Measurements from ENCODE around the gene ADGRG6.
A peak's percentile ranks its signal among the peaks of the same experiment; 100 is the strongest.

ADGRG6 gene

DNA sequence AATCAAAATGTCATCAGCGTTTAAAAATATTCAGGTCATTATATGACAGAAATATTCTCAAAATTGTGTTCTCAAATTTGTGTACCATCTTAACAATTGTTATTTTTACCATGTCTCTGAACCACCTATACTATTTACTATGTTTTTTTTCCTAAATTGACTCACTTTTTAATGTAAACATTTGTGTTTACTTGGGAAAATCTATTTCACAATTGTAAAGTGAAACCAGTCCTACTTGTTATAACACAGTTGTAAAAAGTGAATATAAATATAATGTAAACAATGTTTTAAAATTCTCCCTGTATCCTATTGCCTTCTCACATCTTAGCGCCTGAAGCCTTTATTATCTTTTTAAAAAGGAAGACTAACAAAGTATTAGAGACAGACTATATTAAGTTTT is 83.5 kb downstream of the ADGRG6 start:
- Histone ChIP-seq H3K4me1 (ENCODE audit: insufficient read depth, low read length, severe bottlenecking) (no peaks in the 10 kb centered on the region), H3K9me3 (ENCODE audit: low read length) (no peaks in the 10 kb centered on the region), H3F3A (ENCODE audit: insufficient read depth, low read length) (no peaks in the 10 kb centered on the region), H3K27ac (ENCODE audit: low read depth, low read length, poor library complexity, severe bottlenecking) (no peak overlapping the region), H3K27me3 (ENCODE audit: insufficient read depth, low read length) (no peaks in the 10 kb centered on the region), H3K9me2 (ENCODE audit: low read depth, low read length) (no peaks in the 10 kb centered on the region), H4K20me1 (ENCODE audit: insufficient read depth, low read length) (no peaks in the 10 kb centered on the region), H3K4me3 (ENCODE audit: low read depth, low read length, poor library complexity, severe bottlenecking) (no peak overlapping the region), H2AFZ (ENCODE audit: low read length) (no peak overlapping the region), H3K9ac (ENCODE audit: low read length) (no peak overlapping the region), H3K79me2 (ENCODE audit: insufficient read depth, low read length) (no peaks in the 10 kb centered on the region), H3K4me2 (ENCODE audit: low read length) (no peak overlapping the region), H3K36me3 (ENCODE audit: insufficient read depth, low read length) (no peaks in the 10 kb centered on the region)
- TF ChIP-seq, protein P1, sequence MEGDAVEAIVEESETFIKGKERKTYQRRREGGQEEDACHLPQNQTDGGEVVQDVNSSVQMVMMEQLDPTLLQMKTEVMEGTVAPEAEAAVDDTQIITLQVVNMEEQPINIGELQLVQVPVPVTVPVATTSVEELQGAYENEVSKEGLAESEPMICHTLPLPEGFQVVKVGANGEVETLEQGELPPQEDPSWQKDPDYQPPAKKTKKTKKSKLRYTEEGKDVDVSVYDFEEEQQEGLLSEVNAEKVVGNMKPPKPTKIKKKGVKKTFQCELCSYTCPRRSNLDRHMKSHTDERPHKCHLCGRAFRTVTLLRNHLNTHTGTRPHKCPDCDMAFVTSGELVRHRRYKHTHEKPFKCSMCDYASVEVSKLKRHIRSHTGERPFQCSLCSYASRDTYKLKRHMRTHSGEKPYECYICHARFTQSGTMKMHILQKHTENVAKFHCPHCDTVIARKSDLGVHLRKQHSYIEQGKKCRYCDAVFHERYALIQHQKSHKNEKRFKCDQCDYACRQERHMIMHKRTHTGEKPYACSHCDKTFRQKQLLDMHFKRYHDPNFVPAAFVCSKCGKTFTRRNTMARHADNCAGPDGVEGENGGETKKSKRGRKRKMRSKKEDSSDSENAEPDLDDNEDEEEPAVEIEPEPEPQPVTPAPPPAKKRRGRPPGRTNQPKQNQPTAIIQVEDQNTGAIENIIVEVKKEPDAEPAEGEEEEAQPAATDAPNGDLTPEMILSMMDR (IDR thresholded peaks at IDR 0.05; ENCODE audit: low read length): no peak
- no peak for TF ChIP-seq EZH2 (IDR thresholded peaks at IDR 0.05; ENCODE audit: borderline replicate concordance, low read length)

DNA sequence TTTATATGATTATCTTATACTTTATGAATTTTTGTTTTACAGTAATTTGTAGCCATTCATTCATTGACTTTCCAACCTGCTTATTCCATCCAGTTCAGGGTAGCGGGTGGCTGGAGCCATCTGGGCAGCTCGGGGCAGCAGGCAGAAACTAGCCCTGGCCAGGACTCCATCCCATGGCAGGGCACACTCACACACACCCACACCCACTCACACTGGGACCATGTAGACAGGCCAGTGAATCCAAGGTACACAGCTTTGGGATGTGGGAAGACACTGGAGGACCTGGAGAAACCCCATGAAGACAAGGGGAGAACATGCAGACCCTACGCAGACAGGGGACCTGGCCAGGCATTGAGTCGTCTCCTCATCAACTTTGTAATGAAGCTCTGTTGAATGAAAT is 84.8 kb downstream of the ADGRG6 start:
- no peak overlapping the region for H3K27ac ChIP-seq (ENCODE audit: low read depth, low read length, poor library complexity, severe bottlenecking)
- TF ChIP-seq, protein P1 (IDR thresholded peaks at IDR 0.05; ENCODE audit: low read length): no peak
- TF ChIP-seq EZH2 (IDR thresholded peaks at IDR 0.05; ENCODE audit: borderline replicate concordance, low read length): no peak
- H3K36me3 ChIP-seq (ENCODE audit: insufficient read depth, low read length): no peaks in the 10 kb centered on the region

DNA sequence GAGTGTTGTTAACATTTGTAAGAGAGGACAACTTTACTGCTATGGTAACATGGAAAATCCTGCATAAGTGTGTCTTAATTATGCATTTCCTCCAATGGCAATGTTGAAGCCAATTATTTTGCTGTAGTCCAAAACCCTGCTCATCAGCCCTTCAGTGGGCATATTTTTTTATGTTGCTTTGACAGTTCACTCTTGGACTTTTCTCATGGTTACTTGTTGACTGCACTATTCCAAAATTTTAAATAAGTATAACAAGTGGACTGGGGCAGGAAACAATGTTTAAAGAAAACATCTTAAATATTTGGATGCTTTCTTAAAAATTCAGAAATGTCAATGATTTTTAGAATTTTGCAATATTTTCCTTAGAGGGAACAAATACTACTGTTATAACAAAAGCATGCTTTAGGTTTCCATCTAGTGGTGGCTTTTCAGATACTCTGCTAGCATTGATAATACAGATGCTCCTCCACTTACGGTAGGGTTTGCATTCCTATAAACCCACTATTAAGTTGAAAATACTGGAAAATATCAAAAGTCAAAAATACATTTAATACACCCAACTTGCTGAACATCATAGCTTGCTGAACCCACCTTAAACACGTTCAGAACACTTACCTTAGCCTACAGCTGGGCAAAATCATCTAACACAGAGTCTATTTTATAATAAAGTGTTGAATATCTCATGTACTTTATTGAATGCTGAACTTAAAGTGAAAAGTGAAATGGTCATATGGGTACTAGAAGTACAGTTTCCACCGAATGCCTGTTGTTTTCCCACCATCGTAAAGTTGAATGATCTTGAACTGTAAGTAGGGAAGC is 86.4 kb downstream of the ADGRG6 start:
- H3K4me3 ChIP-seq (ENCODE audit: low read depth, low read length, poor library complexity, severe bottlenecking): no peak overlapping the region
- no peaks in the 10 kb centered on the region for H3K4me1 ChIP-seq (ENCODE audit: insufficient read depth, low read length, severe bottlenecking)
- H3K4me2 ChIP-seq (ENCODE audit: low read length): no peak overlapping the region
- no peaks in the 10 kb centered on the region for H3K27me3 ChIP-seq (ENCODE audit: insufficient read depth, low read length)
- no peaks in the 10 kb centered on the region for H3F3A ChIP-seq (ENCODE audit: insufficient read depth, low read length)
- TF ChIP-seq EZH2 (IDR thresholded peaks at IDR 0.05; ENCODE audit: borderline replicate concordance, low read length): no peak
- TF ChIP-seq, protein P1 (IDR thresholded peaks at IDR 0.05; ENCODE audit: low read length): peak; percentile 53; the same call in 1 of the 2 replicates
- H3K9me2 ChIP-seq (ENCODE audit: low read depth, low read length): no peaks in the 10 kb centered on the region
- no peak overlapping the region for H2AFZ ChIP-seq (ENCODE audit: low read length)
- H3K9ac ChIP-seq (ENCODE audit: low read length): no peak overlapping the region
- H3K79me2 ChIP-seq (ENCODE audit: insufficient read depth, low read length): no peaks in the 10 kb centered on the region
- H4K20me1 ChIP-seq (ENCODE audit: insufficient read depth, low read length): no peaks in the 10 kb centered on the region
- no peaks in the 10 kb centered on the region for H3K9me3 ChIP-seq (ENCODE audit: low read length)
- H3K36me3 ChIP-seq (ENCODE audit: insufficient read depth, low read length): no peaks in the 10 kb centered on the region
- no peak overlapping the region for H3K27ac ChIP-seq (ENCODE audit: low read depth, low read length, poor library complexity, severe bottlenecking)

More for the DNA sequence above, 84.8 kb downstream of the ADGRG6 start:
- Histone ChIP-seq H3K4me3 (ENCODE audit: low read depth, low read length, poor library complexity, severe bottlenecking) (no peak overlapping the region), H3K9ac (ENCODE audit: low read length) (no peak overlapping the region), H3F3A (ENCODE audit: insufficient read depth, low read length) (no peaks in the 10 kb centered on the region), H3K9me3 (ENCODE audit: low read length) (no peaks in the 10 kb centered on the region), H2AFZ (ENCODE audit: low read length) (no peak overlapping the region), H3K27me3 (ENCODE audit: insufficient read depth, low read length) (no peaks in the 10 kb centered on the region), H4K20me1 (ENCODE audit: insufficient read depth, low read length) (no peaks in the 10 kb centered on the region), H3K4me1 (ENCODE audit: insufficient read depth, low read length, severe bottlenecking) (no peaks in the 10 kb centered on the region), H3K9me2 (ENCODE audit: low read depth, low read length) (no peaks in the 10 kb centered on the region), H3K79me2 (ENCODE audit: insufficient read depth, low read length) (no peaks in the 10 kb centered on the region), H3K4me2 (ENCODE audit: low read length) (no peak overlapping the region)

Data from OCI-LY1 (cell line).